Stimulated activated naive CD4-positive, alpha-beta T cell treated with Interleukin-2 at 50 U/mL for 16 hours (primary cell): ENCODE results near the gene KRT6C.
"Not testable (repeated sequence)": the region's sequence is repeated elsewhere in the genome, so short reads cannot be mapped to it uniquely, and the experiment has no call there.

Source experiments
- DNase-seq: peaks from one replicate; lab custom pipeline; 2025; lab: John Stamatoyannopoulos, UW

KRT6C gene

GRCh38 chr12:52455821-52456220, 17.8 kb downstream of the KRT6C start:
- DNase-seq: no peak

- no peak for DNase-seq
Observed at GRCh38 chr12:52454411-52455201, 19.0 kb downstream of the KRT6C start.

- no peak for DNase-seq
Observed at GRCh38 chr12:52452101-52452500, 21.5 kb downstream of the KRT6C start, which contains the start of gene KRT6B. Gene KRT6B, minus strand, starts transcription at chr12:52452146. Its CDS starts 68 bp downstream, at chr12:52452078.

- DNase-seq: no peak
Observed at GRCh38 chr12:52448228-52448627, 25.4 kb downstream of the KRT6C start.

- not testable (repeated sequence) for DNase-seq
Observed at GRCh38 chr12:52447196-52447595, 26.4 kb downstream of the KRT6C start.

- no peak for DNase-seq
Observed at GRCh38 chr12:52446367-52447045, 27.1 kb downstream of the KRT6C start.

GRCh38 chr12:52445876-52446275, 27.7 kb downstream of the KRT6C start:
- DNase-seq: no peak

- no peak for DNase-seq
Observed at GRCh38 chr12:52444647-52445595, 28.7 kb downstream of the KRT6C start.

- DNase-seq: no peak
Observed at GRCh38 chr12:52443966-52444365, 29.6 kb downstream of the KRT6C start.

GRCh38 chr12:52442600-52443061, 31.0 kb downstream of the KRT6C start:
- no peak for DNase-seq

GRCh38 chr12:52441320-52441911, 32.2 kb downstream of the KRT6C start:
- DNase-seq: no peak

- DNase-seq: no peak
Observed at GRCh38 chr12:52440821-52441319, 32.7 kb downstream of the KRT6C start.

GRCh38 chr12:52439845-52440244, 33.8 kb downstream of the KRT6C start:
- no peak for DNase-seq

- DNase-seq: no peak
Observed at GRCh38 chr12:52439420-52439819, 34.2 kb downstream of the KRT6C start.

GRCh38 chr12:52438305-52439301, 35.0 kb downstream of the KRT6C start:
- DNase-seq: no peak

- DNase-seq: no peak
Observed at GRCh38 chr12:52437508-52437907, 36.1 kb downstream of the KRT6C start.

GRCh38 chr12:52436828-52437474, 36.7 kb downstream of the KRT6C start:
- no peak for DNase-seq

- no peak for DNase-seq
Observed at GRCh38 chr12:52436000-52436827, 37.4 kb downstream of the KRT6C start.

GRCh38 chr12:52435659-52435999, 38.0 kb downstream of the KRT6C start:
- no peak for DNase-seq
